OCI-LY7 (cell line): ENCODE data around the gene STK32C. TPM values are rescaled to one million over a fixed set of nuclear protein-coding genes. Genes with fewer than 3 reads are reported as not detected.

Experiments used
- BruUV-seq: library from RNA; stranded (reverse); fragments of 400-500 nt; replicated peaks from 2 replicates; lab custom pipeline; 2021; lab: Mats Ljungman, UMichigan
- CTCF ChIA-PET: fragments of 300-600 bp; sonication (Branson Sonifier 250); formaldehyde crosslinking; loops from one replicate; lab custom pipeline; 2022; ENCODE audit warnings: antibody characterized with exemption; ENCODE audit not compliant: unreplicated experiment; lab: Charles Lee
- POLR2A ChIA-PET: fragments of 300-600 bp; sonication (Branson Sonifier 250); formaldehyde crosslinking; loops from one replicate; lab custom pipeline; 2022; ENCODE audit warnings: antibody characterized with exemption; lab: Charles Lee
- DNase-seq: peaks from one replicate; pipeline ENCODE4 v3.0.0-alpha.2; 2015; ENCODE audit warnings: low spot score
- H2AFZ ChIP-seq: fragments of 200-600 bp; sonication (generic), shearing (Covaris generic); 2 replicates; pipeline ENCODE4 v1.6.1; 2014; ENCODE audit warnings: mild to moderate bottlenecking, antibody characterized with exemption, low read length, moderate library complexity
- H3K27ac ChIP-seq: fragments of 200-600 bp; sonication (generic); 2 replicates; pipeline ENCODE4 v1.5.1; 2014; ENCODE audit warnings: mixed run types, low read depth, mild to moderate bottlenecking, moderate library complexity, low read length, inconsistent platforms; ENCODE audit not compliant: poor library complexity, severe bottlenecking
- H3K36me3 ChIP-seq: fragments of 200-600 bp; sonication (generic); 2 replicates; pipeline ENCODE4 v1.6.1; 2014; ENCODE audit warnings: mild to moderate bottlenecking, antibody characterized with exemption, low read length, moderate library complexity, mixed read lengths; ENCODE audit not compliant: insufficient read depth
- H3K4me1 ChIP-seq: fragments of 200-600 bp; sonication (generic); 2 replicates; pipeline ENCODE4 v1.5.1; 2014; ENCODE audit warnings: mild to moderate bottlenecking, low read length; ENCODE audit not compliant: insufficient read depth, poor library complexity, severe bottlenecking
- H3K4me2 ChIP-seq: fragments of 200-600 bp; sonication (generic); 2 replicates; pipeline ENCODE4 v1.6.1; 2014; ENCODE audit warnings: mild to moderate bottlenecking, low read length
- H3K4me3 ChIP-seq: fragments of 200-600 bp; sonication (generic); 2 replicates; pipeline ENCODE4 v1.5.1; 2014; ENCODE audit warnings: mild to moderate bottlenecking, low read depth, low read length; ENCODE audit not compliant: poor library complexity, severe bottlenecking
- H3K79me2 ChIP-seq: fragments of 200-600 bp; sonication (generic); 2 replicates; pipeline ENCODE4 v1.6.1; 2016; ENCODE audit warnings: low read depth, mild to moderate bottlenecking, low read length, moderate library complexity, mixed read lengths; ENCODE audit not compliant: insufficient read depth
- H3K9me2 ChIP-seq: fragments of 200-600 bp; sonication (generic); 2 replicates; pipeline ENCODE4 v1.6.1; 2016; ENCODE audit warnings: mild to moderate bottlenecking, low read length, mixed read lengths; ENCODE audit not compliant: insufficient read depth
- H3K9me3 ChIP-seq: fragments of 200-600 bp; sonication (generic); 2 replicates; pipeline ENCODE4 v1.6.1; 2014; ENCODE audit warnings: mild to moderate bottlenecking, mixed run types, low read length, mixed read lengths
- H4K20me1 ChIP-seq: fragments of 200-600 bp; sonication (generic); 2 replicates; pipeline ENCODE4 v1.6.1; 2014; ENCODE audit warnings: mild to moderate bottlenecking, antibody characterized with exemption, low read length, moderate library complexity, mixed read lengths; ENCODE audit not compliant: insufficient read depth
- CTCF ChIP-seq: fragments of 200-600 bp; sonication (generic); conservative IDR thresholded peaks from 2 replicates; pipeline ENCODE4 v1.5.1; 2014; ENCODE audit warnings: mild to moderate bottlenecking, antibody characterized with exemption, low read length, moderate library complexity, mixed read lengths
- EZH2phosphoT487 ChIP-seq: fragments of 200-600 bp; sonication (generic); IDR thresholded peaks from 2 replicates; pipeline ENCODE4 v1.6.1; 2018; ENCODE audit warnings: low read depth, borderline replicate concordance, mild to moderate bottlenecking, mixed run types, antibody characterized with exemption, low read length, moderate library complexity, mixed read lengths
- intact Hi-C: fragments of 100-400 bp; cut with micrococcal nuclease; formaldehyde crosslinking; loops from one replicate; pipeline ENCODE4 v1.10.0; 2022; ENCODE audit not compliant: unreplicated experiment
- total RNA-seq, 2 experiments: library from RNA; depleted of rRNA in 1 of 2; stranded (reverse); fragments of >200 nt in 1 of 2; shearing (Covaris generic) in 1 of 2; gene quantifications; 2 replicates each; pipeline ENCODE4 v1.2.3, GENCODE V29; 2014 to 2022

The STK32C gene
- total RNA-seq, 2 experiments from 2014 or later, result 13.1 to 30.4 TPM

- Histone ChIP-seq H3K4me2 (no peak overlapping the region), H3K36me3 (no peaks in the 10 kb centered on the region), H3K4me3 (no peak overlapping the region), H3K9me2 (no peaks in the 10 kb centered on the region), H3K79me2 (no peaks in the 10 kb centered on the region), H4K20me1 (no peaks in the 10 kb centered on the region), H2AFZ (no peak overlapping the region), H3K9me3 (no peaks in the 10 kb centered on the region), H3K4me1 (no peaks in the 10 kb centered on the region), H3K27ac (no peak overlapping the region)
- POLR2A ChIA-PET, result no interaction called here
- intact Hi-C loops, result no loop called here
- BruUV-seq, result no TSS peak
- no peak for DNase-seq
- CTCF ChIA-PET, result no interaction called here
- no peak for TF ChIP-seq CTCF
- TF ChIP-seq EZH2phosphoT487, result no peak
Observed at GRCh38 chr10:132294561-132295318, 13.0 kb downstream of the STK32C start.

DNA sequence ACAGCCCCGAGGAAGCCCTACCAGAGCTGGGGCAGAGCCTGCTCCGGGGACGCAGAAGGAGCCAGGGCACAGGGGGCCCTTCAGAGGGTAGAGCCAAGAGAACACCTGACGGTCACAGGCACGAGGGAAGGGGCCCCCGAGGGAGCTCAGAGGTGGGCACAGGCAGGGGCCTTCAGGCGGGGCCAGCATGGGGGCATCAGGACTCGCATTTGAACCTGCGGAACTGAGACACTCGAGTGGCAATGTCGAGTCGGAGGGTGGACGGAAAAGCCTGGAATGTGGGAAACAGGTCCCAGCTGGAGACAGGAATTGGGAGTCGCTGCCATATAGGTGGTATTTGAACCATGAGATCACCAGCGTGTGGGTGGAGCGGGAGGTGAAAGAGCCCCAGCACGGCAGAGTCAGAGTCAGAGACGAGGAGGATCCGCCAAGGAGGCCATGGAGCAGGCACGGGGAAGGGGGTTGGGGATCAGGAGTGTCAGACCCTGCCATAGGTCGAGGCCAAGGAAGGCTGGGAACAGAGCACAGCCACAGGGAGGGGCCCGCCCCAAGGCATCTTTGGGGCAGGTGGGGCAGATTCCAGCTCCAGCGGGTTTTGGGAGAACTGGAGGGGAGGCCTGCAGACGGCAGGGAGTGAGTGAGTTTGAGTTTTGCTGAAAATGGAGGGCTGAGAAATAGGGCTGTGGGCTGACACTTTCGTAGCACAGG, 13.8 kb downstream of the STK32C start:
- Histone ChIP-seq H3K4me1 (no peaks in the 10 kb centered on the region), H3K4me3 (no peak overlapping the region), H2AFZ (no peak overlapping the region), H3K36me3 (no peaks in the 10 kb centered on the region), H3K9me2 (no peaks in the 10 kb centered on the region), H3K27ac (no peak overlapping the region), H3K4me2 (no peak overlapping the region), H3K79me2 (no peaks in the 10 kb centered on the region), H3K9me3 (no peaks in the 10 kb centered on the region), H4K20me1 (no peaks in the 10 kb centered on the region)
- no peak for TF ChIP-seq EZH2phosphoT487
- no peak for TF ChIP-seq CTCF
- intact Hi-C loops, result no loop called here
- DNase-seq, result no peak
- ChIA-PET CTCF (no interaction called here), POLR2A (no interaction called here)
- BruUV-seq, result no TSS peak
